Measurements from ENCODE around the gene PPP1R9B.

The PPP1R9B gene

DNA sequence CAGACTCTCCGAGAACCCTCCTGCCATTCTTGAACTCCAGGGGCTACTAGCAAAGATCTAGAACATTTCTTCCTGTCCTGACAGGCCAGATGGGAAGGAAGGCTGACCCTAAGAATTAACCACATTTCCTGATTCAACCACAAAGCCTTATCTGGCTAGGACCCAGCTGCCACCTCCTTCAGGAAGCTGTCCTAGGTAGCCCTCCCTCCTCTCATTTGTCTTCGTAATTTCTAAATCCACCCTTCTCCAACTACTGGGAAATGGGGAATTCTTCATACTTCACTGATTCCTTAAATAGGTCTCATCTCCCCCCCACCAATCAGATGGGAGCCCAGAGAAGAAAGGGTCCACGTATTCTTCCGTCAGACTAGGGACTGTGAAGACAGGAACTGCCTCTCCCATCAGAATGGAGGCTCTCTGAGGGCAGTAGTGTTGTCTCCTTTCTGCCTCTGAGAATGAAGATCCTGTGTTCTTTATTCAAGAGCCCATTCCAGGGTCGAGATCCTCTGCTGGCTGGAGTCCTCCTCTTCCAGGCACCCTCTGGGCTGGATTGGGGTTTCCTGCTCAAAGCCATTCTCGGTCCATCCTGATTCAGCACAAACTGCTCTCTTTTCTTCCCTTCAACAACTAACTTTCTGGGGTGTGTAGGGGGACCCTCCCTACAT lies 22.6 kb downstream of the PPP1R9B start:
- Histone ChIP-seq H2BK5ac (ENCODE audit: low read length) (no peak overlapping the region), H3K4me2 (ENCODE audit: insufficient read depth, low read length, poor library complexity, severe bottlenecking) (no peak overlapping the region), H2AFZ (ENCODE audit: low read length) (no peak overlapping the region), H2AK5ac (ENCODE audit: low read depth, low read length) (peak overlapping the region; percentile 3), H3K27ac (replicated peaks; ENCODE audit: low read length) (no peak overlapping the region), H2BK15ac (ENCODE audit: low read length) (no peak overlapping the region), H3K27me3 (ENCODE audit: control insufficient read depth in 3 of 3, insufficient read depth in 3 of 3, low read depth in 1 of 3, low read length in 3 of 3) (no peaks in the 10 kb centered on the region), H2BK12ac (ENCODE audit: low read length) (no peak overlapping the region), H3K14ac (ENCODE audit: low read length) (no peak overlapping the region), H4K8ac (ENCODE audit: low read depth, low read length) (no peak overlapping the region), H3K4ac (ENCODE audit: low read length) (peak overlapping the region; percentile 42), H3K4me1 (ENCODE audit: control insufficient read depth in 2 of 2, insufficient read depth in 1 of 2, low read depth in 1 of 2, low read length in 2 of 2) (peaks cover 24 to 27% of the 10 kb centered on the region in 2 donors), H3K36me3 (replicated peaks in 1 of 2; ENCODE audit: control insufficient read depth in 2 of 2, insufficient read depth in 2 of 2, low read length in 2 of 2) (peaks cover 2 to 5% of the 10 kb centered on the region in 2 donors), H3K4me3 (ENCODE audit: low read length in 2 of 2) (no peak overlapping the region), H3K18ac (ENCODE audit: low read length) (peak overlapping the region; percentile 32), H4K91ac (ENCODE audit: low read depth, low read length, poor library complexity) (no peak overlapping the region), H3K79me1 (ENCODE audit: low read depth, low read length) (no peaks in the 10 kb centered on the region), H3K23ac (ENCODE audit: low read depth, low read length, poor library complexity) (no peak overlapping the region), H3K9me3 (replicated peaks in 1 of 2; ENCODE audit: control insufficient read depth in 2 of 2, insufficient read depth in 1 of 2, low read depth in 1 of 2, low read length in 2 of 2) (no peaks in the 10 kb centered on the region), H3K9ac (ENCODE audit: low read depth, low read length, poor library complexity) (no peak overlapping the region), H2BK120ac (ENCODE audit: low read depth, low read length) (no peak overlapping the region)
- no CpG with 5 or more reads among the region's 6 CpGs for WGBS, 2 donors (ENCODE audit: extremely low coverage in 2 of 2, insufficient read length in 2 of 2, insufficient replicate concordance in 1 of 2)
- no peak for DNase-seq (ENCODE audit: low spot score)

DNA sequence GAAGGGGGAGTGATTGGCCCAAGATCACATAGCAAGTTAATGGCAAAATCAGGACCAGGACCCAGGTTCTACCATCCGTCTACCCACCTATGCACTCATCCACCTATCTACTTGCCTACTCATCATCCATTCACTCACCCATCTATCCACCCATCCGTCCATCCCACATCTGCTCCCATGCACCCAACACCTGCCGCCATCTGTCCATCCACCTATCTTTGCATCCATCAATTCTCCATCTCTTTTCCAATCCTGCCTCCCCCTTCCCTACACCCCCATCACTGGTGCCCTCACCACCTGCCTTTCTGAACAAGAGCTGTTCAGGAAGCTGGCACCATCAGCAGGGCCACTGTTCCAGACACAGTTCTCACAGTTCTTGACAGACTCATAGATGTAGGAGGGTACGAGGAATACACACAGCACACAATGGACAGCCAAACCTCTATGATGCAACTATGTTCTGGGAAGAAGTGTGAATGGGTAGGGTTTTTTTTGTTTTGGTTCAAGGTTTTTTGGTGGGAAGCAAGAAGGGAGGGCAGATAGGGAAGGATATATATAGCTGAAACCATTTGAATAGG lies 25.0 kb downstream of the PPP1R9B start:
- H3K9me3 ChIP-seq (replicated peaks in 1 of 2; ENCODE audit: control insufficient read depth in 2 of 2, insufficient read depth in 1 of 2, low read depth in 1 of 2, low read length in 2 of 2): no peaks in the 10 kb centered on the region

DNA sequence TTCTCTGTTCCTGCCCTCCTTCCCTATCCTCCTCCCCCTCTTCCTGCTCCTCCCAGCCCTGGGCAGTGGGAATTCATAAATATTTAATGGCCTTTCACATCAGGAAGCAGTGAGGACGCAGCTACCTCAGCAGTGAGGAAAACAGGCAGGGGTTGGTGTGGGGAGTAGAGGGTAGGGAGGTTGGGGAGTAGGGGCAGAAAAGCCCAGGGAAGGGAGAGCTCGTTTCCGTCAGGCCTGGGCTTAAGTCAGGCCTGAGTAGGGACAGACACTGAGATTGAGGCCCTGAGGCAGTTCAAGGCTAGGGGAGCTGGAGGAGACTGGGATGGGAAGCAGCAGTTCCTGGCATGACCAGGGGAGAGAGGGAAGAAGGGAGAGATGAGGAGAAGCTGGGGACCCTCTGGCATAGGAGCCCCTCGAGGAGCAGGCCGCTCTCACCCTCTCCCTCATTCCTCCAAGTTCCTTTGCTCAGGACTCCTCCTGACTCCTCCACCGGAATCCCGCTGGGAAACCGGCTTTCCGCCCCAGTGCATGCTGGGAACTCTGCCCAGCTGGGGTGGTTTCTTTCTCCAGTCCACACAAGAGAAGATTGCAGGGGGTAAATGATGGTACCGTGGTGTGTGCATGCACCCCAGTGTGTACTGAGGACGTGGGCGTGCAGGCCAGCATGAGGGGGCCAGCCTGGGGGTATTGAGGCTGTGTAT lies 26.7 kb downstream of the PPP1R9B start:
- Histone ChIP-seq H3K27ac (replicated peaks; ENCODE audit: low read length) (peak overlapping the region; percentile 47), H2AK5ac (ENCODE audit: low read depth, low read length) (peak overlapping the region; percentile 86), H3K18ac (ENCODE audit: low read length) (peak overlapping the region; percentile 67), H4K8ac (ENCODE audit: low read depth, low read length) (no peak overlapping the region), H2BK120ac (ENCODE audit: low read depth, low read length) (no peak overlapping the region), H3K36me3 (replicated peaks in 1 of 2; ENCODE audit: control insufficient read depth in 2 of 2, insufficient read depth in 2 of 2, low read length in 2 of 2) (peaks cover 8 to 13% of the 10 kb centered on the region in 2 donors), H3K4me1 (ENCODE audit: control insufficient read depth in 2 of 2, insufficient read depth in 1 of 2, low read depth in 1 of 2, low read length in 2 of 2) (peaks cover 22% of the 10 kb centered on the region in 2 donors), H3K9ac (ENCODE audit: low read depth, low read length, poor library complexity) (peak overlapping the region; percentile 60), H2BK5ac (ENCODE audit: low read length) (peak overlapping the region; percentile 40), H3K4me2 (ENCODE audit: insufficient read depth, low read length, poor library complexity, severe bottlenecking) (no peak overlapping the region), H3K27me3 (ENCODE audit: control insufficient read depth in 3 of 3, insufficient read depth in 3 of 3, low read depth in 1 of 3, low read length in 3 of 3) (no peaks in the 10 kb centered on the region), H3K14ac (ENCODE audit: low read length) (peak overlapping the region; percentile 10), H4K91ac (ENCODE audit: low read depth, low read length, poor library complexity) (no peak overlapping the region), H3K4me3 (ENCODE audit: low read length in 2 of 2) (peak overlapping the region in 1 of 2 donors; percentile 27), H2BK15ac (ENCODE audit: low read length) (peak overlapping the region; percentile 69), H2BK12ac (ENCODE audit: low read length) (no peak overlapping the region), H3K9me3 (replicated peaks in 1 of 2; ENCODE audit: control insufficient read depth in 2 of 2, insufficient read depth in 1 of 2, low read depth in 1 of 2, low read length in 2 of 2) (no peaks in the 10 kb centered on the region), H3K4ac (ENCODE audit: low read length) (no peak overlapping the region), H2AFZ (ENCODE audit: low read length) (peak overlapping the region; percentile 71), H3K79me1 (ENCODE audit: low read depth, low read length) (no peaks in the 10 kb centered on the region), H3K23ac (ENCODE audit: low read depth, low read length, poor library complexity) (peak overlapping the region; percentile 35)
- DNase-seq (ENCODE audit: low spot score): no peak
- no CpG with 5 or more reads among the region's 12 CpGs for whole genome bisulfite sequencing, 2 donors (ENCODE audit: extremely low coverage in 2 of 2, insufficient read length in 2 of 2, insufficient replicate concordance in 1 of 2)

More for the DNA sequence above, 25.0 kb downstream of the PPP1R9B start:
- H3K79me1 ChIP-seq (ENCODE audit: low read depth, low read length): no peaks in the 10 kb centered on the region
- no peak overlapping the region for H2BK5ac ChIP-seq (ENCODE audit: low read length)
- H4K8ac ChIP-seq (ENCODE audit: low read depth, low read length): no peak overlapping the region
- H2AK5ac ChIP-seq (ENCODE audit: low read depth, low read length): no peak overlapping the region
- H3K18ac ChIP-seq (ENCODE audit: low read length): no peak overlapping the region
- H4K91ac ChIP-seq (ENCODE audit: low read depth, low read length, poor library complexity): no peak overlapping the region
- no peak overlapping the region for H3K4me2 ChIP-seq (ENCODE audit: insufficient read depth, low read length, poor library complexity, severe bottlenecking)
- H3K4me3 ChIP-seq (ENCODE audit: low read length in 2 of 2): no peak overlapping the region
- H3K23ac ChIP-seq (ENCODE audit: low read depth, low read length, poor library complexity): no peak overlapping the region
- H2BK12ac ChIP-seq (ENCODE audit: low read length): no peak overlapping the region
- H3K27me3 ChIP-seq (ENCODE audit: control insufficient read depth in 3 of 3, insufficient read depth in 3 of 3, low read depth in 1 of 3, low read length in 3 of 3): no peaks in the 10 kb centered on the region
- no peak for DNase-seq (ENCODE audit: low spot score)
- H2BK120ac ChIP-seq (ENCODE audit: low read depth, low read length): no peak overlapping the region
- H2BK15ac ChIP-seq (ENCODE audit: low read length): no peak overlapping the region
- WGBS, 2 donors (ENCODE audit: extremely low coverage in 2 of 2, insufficient read length in 2 of 2, insufficient replicate concordance in 1 of 2): no CpG with 5 or more reads among the region's 4 CpGs
- no peak overlapping the region for H3K4ac ChIP-seq (ENCODE audit: low read length)
- no peak overlapping the region for H3K14ac ChIP-seq (ENCODE audit: low read length)
- H3K36me3 ChIP-seq (replicated peaks in 1 of 2; ENCODE audit: control insufficient read depth in 2 of 2, insufficient read depth in 2 of 2, low read length in 2 of 2): peaks cover 7 to 11% of the 10 kb centered on the region in 2 donors
- peaks cover 22 to 24% of the 10 kb centered on the region in 2 donors for H3K4me1 ChIP-seq (ENCODE audit: control insufficient read depth in 2 of 2, insufficient read depth in 1 of 2, low read depth in 1 of 2, low read length in 2 of 2)
- no peak overlapping the region for H3K9ac ChIP-seq (ENCODE audit: low read depth, low read length, poor library complexity)
- no peak overlapping the region for H2AFZ ChIP-seq (ENCODE audit: low read length)
- H3K27ac ChIP-seq (replicated peaks; ENCODE audit: low read length): no peak overlapping the region

DNA sequence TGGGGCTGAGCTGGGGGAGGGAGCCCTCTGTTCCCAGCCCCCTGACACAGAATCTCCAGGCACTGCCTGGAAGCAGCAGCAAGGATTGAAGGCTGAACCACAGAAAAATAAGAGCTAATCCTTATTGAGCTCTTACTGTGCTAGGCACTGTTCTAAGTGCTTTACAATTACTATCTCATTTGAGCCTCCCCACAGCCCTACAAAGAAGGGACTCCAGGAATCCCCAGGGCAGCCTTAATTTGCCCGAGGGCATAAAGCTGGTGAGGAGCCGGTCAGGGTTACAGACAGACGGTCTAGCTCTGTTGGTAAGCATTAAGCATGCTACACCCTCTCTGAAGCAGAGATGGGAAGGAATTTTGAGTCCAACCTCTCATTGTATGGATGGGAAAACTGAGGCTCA lies 27.5 kb downstream of the PPP1R9B start:
- H3K79me1 ChIP-seq (ENCODE audit: low read depth, low read length): no peaks in the 10 kb centered on the region
- H3K4me1 ChIP-seq (ENCODE audit: control insufficient read depth in 2 of 2, insufficient read depth in 1 of 2, low read depth in 1 of 2, low read length in 2 of 2): peaks cover 19 to 22% of the 10 kb centered on the region in 2 donors
- H2BK15ac ChIP-seq (ENCODE audit: low read length): no peak overlapping the region
- no peak overlapping the region for H3K23ac ChIP-seq (ENCODE audit: low read depth, low read length, poor library complexity)
- H4K8ac ChIP-seq (ENCODE audit: low read depth, low read length): no peak overlapping the region
- H3K4ac ChIP-seq (ENCODE audit: low read length): no peak overlapping the region
- H2BK12ac ChIP-seq (ENCODE audit: low read length): no peak overlapping the region
- no peak overlapping the region for H2BK120ac ChIP-seq (ENCODE audit: low read depth, low read length)
- H2AFZ ChIP-seq (ENCODE audit: low read length): no peak overlapping the region
- no peak overlapping the region for H3K27ac ChIP-seq (replicated peaks; ENCODE audit: low read length)
- no peak overlapping the region for H4K91ac ChIP-seq (ENCODE audit: low read depth, low read length, poor library complexity)
- DNase-seq (ENCODE audit: low spot score): no peak
- peaks cover 8 to 19% of the 10 kb centered on the region in 2 donors for H3K36me3 ChIP-seq (replicated peaks in 1 of 2; ENCODE audit: control insufficient read depth in 2 of 2, insufficient read depth in 2 of 2, low read length in 2 of 2)
- no CpG with 5 or more reads among the region's 3 CpGs for WGBS, 2 donors (ENCODE audit: extremely low coverage in 2 of 2, insufficient read length in 2 of 2, insufficient replicate concordance in 1 of 2)
- peak overlapping the region; percentile 86 for H2AK5ac ChIP-seq (ENCODE audit: low read depth, low read length)
- no peak overlapping the region for H3K14ac ChIP-seq (ENCODE audit: low read length)
- H3K27me3 ChIP-seq (ENCODE audit: control insufficient read depth in 3 of 3, insufficient read depth in 3 of 3, low read depth in 1 of 3, low read length in 3 of 3): no peaks in the 10 kb centered on the region
- H3K4me2 ChIP-seq (ENCODE audit: insufficient read depth, low read length, poor library complexity, severe bottlenecking): no peak overlapping the region
- peak overlapping the region; percentile 60 for H3K9ac ChIP-seq (ENCODE audit: low read depth, low read length, poor library complexity)
- H2BK5ac ChIP-seq (ENCODE audit: low read length): peak overlapping the region; percentile 40
- no peak overlapping the region for H3K4me3 ChIP-seq (ENCODE audit: low read length in 2 of 2)
- H3K18ac ChIP-seq (ENCODE audit: low read length): peak overlapping the region; percentile 67
- no peaks in the 10 kb centered on the region for H3K9me3 ChIP-seq (replicated peaks in 1 of 2; ENCODE audit: control insufficient read depth in 2 of 2, insufficient read depth in 1 of 2, low read depth in 1 of 2, low read length in 2 of 2)

Data from neuronal stem cell (in vitro differentiated cells).